ENCODE measurements around the gene ANKRD39.

The ANKRD39 gene

DNA sequence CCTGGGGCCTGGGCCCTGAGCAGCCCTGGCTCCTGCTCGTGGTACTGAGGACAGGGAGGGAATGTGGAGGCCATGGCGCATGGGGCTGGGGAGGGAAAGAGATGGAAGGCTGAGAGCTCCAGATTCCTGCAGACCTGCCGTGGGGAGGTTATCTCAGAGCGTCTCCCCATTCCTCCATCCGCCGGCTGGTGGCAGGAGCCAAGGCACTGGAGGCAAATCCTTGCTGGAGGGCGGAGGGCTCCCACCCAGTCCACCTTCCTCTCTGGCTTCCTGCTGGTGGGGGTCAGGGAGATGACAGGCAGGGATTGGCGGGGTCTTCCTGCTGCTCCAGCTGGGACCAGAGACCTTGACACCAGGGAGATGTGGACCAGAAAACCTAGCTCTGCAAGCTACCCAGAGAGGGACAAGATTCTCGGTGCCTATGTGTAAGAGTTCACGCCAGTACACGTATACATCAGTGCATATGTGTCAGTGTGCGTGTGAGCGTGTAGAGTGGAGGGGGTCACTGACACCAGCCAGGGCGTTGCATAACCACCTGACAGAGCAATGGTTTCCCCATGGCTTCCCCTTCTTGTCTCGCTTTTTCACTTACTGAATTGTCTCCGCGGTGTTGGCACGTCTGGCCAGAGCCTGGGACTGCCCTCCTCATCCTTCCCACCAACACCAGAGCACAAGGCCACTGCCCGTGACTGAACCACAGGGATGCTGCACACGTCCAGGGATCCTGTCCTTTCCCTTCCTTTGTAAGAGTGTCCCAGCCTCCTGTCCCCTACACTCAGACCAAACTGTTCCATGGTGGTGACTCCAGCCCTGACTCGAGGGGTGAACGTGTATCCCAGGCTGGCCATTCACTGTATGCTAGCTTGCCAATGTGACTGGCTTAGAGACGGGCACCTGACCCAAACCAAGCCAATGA lies 27.9 kb upstream of the ANKRD39 start:
- no peak for DNase-seq

DNA sequence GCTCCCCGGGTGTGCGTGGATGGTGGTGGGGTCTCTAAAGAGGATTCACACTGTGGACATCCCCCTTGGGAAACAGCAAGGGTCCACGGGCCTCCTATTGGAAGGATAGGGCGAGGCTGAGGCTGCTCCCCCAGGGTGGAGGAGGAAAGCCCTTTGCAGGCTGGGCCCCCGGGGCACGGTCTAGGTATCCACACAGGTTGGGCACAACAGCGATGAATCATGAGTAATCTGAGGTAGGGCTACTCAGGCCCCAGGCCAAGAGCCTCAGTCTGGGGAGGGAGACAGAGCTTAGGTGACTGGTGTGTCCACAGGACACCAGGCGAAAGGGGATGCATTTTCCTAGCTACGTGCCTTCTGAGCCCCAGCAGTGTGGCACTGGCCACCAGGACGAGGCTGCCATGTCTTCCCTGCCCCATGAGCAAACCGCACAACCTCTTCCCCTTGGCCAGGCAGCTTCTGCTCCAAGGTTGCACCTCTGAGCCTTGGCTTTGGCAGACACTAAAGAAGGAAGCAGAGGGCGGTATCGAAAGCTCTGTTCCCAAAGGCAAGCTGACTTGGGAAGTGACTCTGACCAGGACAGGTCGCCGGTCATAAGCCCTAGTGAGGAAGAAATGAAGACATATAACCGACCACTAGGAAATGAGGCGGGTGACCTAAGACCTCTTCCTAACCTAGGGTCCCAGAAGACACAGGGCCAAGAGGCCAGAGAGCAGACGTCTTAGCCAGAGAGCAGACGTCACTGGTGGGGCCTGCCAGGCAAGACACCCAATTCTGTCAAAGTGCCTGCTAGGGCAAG lies 26.7 kb upstream of the ANKRD39 start:
- DNase-seq = no peak

DNA sequence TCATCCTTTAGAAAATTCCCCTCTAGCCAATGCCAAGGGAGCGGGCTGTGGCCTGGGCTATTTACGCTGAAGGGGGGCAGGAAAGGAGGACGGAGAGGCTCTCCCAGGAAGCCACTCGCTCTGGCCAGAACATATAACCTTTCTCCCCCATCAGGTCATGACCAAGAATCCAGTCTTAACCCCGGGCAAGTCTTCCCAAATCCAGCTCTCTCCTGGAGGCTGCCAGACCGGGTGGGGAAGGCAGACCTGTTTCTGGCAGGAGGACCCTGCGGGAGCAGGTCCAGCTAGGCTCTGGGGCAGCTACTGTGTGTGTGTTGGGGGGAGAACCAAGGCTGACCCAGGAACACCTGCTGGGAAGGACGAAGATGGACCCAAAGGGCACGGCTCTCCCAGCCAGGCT lies 25.5 kb upstream of the ANKRD39 start:
- DNase-seq = no peak

DNA sequence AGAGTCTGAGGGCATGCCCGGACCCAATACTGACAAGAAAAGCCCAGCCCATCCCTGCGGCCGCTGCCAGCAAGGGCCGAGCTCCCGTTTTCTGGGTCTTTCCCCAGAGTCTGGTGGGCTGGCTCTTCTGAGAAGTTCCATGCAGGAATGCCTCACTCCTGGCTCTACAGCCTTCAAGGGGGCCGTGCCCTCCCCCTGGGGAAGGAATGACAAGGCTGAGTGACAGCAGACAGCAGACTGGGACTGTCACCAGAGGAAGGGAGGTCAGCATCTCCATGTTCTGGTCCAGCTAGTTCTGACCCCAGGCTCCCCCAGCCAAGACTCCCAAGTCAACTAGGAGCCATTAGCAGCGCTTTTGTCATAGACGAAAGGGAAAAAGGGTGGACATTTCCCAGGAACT lies 25.1 kb upstream of the ANKRD39 start:
- DNase-seq = no peak

DNA sequence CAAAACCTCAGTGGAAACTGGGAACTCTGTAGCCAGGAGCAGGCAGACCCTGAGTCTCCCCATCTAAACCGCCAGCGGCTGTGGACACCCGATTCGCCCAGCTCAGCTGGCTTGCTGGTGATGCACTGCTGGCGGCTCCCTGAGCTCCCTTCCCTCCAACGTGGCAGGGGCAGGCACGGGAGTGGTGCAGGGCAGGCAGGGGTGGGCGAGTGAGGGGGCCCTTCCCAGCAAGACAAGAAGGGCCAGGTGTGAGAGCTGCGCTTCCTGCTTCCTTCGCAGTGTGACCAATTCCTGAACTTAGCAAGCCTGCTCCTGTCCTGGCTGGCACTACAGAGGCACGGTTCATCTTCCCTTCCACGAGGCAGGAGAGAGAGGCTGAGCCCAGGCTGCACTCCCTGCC lies 24.4 kb upstream of the ANKRD39 start:
- no peak for DNase-seq

DNA sequence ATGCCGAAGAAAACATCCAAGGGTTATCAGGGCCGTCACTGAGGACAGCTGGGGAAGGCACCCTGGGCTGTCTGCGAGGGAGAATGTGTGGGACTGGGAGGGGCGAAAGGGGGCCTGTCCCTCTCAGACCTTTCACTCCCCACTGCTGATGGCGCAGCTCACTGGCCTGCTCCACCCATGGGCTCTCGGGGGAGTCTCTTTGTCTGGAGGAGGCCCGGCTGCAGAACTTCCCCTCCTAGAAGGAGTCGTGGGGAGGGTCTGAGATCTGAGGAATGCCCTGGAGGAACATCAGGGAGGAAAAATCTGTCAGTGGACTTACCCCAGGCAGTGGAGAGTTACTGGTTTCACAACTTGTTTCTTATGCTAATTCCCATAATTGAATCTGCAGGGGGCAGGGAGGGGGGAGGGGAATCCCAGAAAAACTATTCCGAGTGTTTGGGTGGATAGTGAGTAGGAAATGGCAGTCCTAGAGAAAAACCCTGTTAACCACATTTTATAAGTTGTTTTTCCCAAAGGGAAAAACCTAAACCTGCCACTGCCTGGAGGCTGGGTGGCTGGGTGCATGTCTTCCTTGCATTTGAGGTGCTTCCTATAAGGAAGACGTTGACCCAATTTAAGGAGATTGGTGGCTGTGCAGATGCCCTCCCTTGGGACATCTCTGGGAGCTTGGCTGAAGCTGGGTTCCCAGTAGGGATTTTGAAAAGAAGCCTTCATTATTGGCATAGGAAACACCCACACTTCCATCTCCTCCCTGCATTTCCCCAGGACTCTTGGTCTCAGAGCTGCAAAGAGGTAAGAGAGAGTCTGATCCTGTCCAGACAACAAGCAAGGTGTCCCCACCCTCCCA lies 23.8 kb upstream of the ANKRD39 start:
- DNase-seq = no peak

DNA sequence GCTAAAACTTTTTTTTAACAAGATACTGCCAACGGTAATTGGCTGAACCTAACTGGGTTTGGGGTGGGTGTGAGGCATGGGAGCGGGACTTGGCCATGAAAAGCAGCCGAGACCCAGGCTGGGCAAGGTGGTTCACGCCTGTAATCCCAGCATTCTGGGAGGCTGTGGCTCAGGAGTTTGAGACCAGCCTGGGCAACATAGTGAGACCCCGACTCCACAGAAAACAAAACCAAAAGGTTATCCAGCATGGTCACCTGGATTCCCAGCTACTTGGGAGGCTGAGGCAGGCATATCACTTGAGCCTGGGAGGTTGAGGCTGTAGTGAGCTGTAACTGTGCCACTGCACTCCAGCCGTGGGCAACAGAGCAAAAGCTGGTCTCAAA lies 23.1 kb upstream of the ANKRD39 start:
- DNase-seq = no peak

DNA sequence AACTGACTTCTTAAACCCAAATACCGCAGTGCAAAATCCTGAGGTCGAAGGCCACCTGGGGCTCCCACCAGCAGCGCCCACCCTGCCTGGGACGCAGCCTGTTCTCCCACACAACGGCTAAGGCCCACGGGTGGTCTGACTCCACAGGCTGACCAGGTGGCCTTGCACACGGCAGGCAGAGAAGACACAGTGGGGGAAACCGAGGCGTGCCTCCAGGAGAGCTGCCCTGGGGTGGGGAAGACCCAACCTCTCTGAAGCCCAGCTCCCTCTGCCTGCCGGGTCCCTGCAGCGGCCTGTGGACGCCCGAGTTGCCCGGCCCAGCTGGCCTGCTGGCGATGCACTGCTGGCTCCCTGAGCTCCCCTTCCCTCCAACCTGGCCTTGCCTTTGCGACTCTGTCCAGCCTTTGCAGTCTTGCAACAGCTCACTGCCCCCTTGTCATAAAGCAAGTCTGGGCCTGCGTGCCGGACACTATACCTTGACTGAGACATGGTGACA lies 21.8 kb upstream of the ANKRD39 start:
- DNase-seq = no peak

DNA sequence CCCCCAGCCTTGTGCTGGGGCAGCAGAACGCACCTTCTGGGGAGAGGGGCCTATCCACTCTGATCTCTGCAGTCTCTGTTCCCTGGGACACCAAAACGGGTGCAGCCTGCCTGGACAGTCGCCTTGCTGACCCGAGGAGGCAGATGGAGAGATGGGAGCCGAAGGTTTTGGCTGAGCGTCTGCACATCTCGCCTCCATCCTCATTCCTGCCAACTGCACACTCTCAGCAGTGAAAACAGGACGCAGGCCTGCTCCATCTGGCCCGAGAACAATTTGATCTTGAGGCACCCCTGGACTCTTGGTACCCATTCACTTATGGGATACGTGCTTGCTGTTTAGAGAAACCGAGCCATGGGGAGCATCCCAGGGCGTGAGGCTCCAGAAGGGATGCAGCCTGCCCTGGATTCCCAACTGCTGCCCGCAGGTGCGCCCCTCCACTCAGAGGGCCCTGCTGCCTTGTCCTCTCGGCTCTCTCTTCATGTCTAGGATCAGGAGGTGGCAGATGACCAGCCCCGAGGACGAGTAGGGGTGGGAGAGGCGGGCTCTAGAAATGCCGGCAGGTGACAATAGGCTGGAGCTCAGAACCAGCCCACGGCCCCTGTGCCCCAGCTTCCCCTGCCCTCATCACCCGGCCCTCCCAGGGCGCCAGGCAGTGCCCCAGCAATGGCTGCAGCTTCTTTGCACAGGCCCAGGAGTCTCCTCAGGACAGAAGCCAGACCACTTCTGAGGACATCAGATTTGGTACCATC lies 21.2 kb upstream of the ANKRD39 start:
- DNase-seq = no peak

DNA sequence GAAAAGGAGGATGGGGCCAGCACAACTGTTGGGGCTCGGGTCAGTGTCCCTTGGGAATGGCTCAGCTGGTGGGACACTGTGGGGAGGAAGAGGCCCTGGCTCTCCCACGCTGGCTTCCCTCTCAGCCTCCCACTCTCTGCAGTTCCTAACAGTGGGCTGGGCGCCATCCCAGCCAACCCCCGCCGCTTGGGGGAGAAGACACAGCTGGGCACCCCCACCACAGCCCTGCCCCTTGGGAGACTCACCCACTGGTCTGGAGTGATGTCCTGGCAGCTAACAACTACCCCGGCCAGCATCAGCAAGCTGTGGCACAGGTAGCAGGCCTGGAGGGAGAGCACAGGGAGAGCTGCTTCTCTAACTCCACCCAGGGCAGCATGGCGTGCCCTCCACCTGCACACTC lies 20.4 kb upstream of the ANKRD39 start:
- DNase-seq = no peak

DNA sequence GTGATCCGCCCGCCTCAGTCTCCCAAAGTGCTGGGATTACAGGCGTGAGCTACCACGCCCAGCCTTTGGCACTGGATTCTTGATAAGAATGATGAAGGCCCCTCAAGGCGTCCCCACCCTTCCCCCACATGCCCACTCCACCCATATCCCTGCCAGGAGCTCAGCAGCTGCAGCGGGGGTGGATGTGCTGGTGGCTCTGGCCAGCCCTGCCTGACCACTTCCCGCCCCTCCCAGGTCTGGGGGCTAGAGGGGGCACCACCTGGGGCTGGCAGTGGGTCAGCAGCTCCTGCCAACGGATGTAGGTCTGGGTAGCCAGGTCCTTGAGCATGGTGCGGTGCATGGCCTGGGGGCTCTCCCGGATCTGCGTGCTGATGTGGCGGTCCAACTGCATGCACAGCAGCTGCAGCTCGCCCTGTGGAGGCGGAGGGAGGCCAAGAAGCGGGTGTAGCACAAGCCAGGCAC lies 19.8 kb upstream of the ANKRD39 start:
- no peak for DNase-seq

DNA sequence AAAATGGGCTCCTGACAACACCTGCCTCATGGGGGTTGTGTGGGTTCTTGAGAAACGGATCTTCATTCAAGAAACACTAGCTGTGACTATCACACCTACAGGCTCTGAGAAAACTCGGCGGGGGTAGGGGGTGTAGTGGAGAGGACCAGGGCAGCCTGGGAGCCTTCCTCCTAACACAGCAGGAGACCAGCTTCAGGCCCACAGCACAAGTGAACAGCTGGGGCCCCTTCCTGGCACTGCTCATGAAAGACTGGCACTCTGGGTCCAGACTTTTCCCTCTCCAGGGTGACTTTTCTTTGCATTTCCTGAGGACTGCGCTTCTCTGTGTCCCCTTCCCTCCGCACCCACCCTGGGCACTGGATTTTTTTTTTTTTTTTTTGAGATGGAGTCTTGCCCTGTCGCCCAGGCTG lies 19.2 kb upstream of the ANKRD39 start:
- no peak for DNase-seq

DNA sequence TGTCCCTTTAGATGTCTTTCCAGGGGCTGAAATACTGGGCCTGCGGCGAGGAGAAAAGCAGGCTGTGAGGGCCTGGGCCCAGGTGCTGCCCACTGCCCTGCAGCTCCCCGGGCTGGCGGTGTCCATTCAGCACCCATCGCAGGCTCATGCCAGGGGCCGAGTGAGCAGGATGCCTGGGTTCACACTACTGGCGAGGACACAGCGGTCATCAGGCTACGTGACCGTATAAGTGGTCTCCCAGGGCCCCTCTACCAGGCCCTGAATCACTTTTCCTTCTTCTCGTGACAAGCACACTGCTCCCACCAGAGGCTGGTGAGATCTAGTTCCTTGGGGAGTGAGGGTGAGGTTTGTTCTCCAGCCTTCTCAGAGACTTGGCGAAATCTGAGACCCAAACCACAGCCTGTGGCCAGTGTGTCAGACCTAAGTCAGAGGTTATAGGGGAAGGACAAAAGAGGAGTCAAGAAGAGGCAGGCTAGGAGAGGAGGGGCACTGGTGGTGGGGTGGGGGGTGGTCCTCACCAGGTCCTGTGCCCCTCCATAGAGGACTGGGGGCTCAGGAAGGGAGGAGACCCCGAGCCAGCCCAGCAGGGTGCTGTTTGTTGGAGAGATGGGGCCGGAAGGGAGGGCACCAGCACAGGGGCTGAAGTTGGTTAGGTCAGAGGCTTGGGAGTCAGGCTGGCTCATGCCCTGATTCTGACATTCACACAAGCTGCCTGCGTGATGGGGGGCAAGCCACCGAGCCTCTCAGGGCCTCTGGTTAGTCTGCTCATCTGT lies 18.6 kb upstream of the ANKRD39 start:
- DNase-seq = no peak

DNA sequence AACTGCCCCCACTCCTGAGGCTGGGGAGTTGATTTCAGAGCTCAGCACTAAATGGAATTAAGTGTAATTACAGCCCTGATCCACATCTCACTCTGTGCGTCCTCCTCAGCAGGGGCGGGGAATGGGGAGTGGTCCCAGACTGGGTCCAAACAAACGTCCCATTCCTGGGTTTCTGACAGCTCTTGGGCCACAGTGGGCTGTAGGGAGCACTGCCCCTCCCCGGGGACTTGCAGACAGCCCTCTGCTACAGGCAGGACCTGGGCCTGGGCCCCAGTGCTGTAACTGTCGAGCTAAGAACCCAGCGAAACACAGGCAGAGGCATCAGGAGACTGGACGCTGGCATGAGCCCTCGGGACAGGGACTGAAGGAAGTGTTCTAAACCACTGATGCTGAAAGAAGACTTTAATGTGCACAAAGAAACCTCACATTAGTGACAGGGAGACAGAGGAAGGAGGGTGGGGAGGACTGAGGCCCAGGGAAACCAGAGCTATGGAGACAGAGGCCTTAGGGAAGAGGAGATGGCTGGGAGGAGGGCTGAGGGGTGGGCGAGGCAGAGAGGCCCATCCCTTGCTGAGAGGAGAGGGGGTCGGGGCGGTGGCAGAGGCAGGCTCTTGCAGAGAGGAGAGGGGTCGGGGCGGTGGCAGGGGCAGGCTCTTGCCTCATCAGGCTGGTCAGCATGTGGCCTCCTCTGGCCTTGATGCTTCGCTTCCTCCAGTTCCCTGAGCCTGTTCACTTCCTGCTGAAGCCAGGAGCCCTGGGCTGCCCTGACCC lies 17.9 kb upstream of the ANKRD39 start:
- no peak for DNase-seq

DNA sequence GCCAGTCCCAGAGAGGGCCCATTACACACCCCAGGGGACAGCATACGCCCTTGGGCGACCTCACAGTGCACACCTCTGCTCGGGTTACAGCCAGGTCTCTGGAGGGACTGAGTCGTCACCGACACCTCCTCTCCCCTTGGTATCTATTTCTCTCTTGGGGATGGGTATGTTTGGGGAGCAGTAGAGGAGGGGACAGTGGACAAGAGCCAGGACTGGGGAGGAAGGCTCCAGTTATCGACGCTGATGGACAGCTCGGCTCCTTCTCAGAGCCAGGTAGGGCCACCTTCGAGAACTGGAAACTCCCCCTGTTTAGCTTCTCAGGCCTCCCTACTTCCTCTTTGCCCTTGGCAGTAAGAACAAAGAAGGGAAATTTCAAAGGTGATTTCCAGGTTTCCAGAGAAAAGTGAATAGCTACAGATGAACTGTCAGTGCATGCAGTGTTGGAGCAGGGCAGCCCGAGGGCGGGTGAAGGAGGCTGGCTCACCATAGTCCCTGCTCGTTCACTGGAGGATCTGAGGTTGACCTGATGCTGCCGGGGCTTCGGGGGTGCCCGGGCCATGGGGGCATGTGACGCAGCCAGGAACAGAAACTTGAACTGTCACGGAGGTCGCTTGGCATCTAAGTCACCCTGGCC lies 16.5 kb upstream of the ANKRD39 start:
- DNase-seq = no peak

DNA sequence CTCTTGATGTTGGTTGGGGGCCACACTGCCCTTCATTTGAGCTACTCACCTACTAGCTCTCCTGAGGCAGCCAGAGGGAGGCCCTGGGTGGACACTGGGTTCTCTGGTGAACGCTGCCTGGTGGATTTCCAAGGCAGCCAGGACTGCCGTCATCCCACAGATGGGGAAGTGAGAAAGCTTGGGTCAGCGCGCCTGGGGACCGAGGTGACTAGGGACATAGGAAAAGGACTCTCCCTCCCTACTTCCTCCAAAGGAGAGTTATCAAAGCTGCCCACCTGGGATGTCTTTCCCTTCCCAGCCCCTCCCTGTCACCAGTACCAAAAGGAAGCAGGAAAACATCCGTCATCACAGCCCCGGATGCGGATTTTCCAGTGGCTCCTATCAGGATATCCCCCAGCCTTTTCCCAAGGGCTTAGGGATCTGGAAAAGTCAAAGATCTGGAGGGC lies 15.9 kb upstream of the ANKRD39 start:
- DNase-seq = no peak

DNA sequence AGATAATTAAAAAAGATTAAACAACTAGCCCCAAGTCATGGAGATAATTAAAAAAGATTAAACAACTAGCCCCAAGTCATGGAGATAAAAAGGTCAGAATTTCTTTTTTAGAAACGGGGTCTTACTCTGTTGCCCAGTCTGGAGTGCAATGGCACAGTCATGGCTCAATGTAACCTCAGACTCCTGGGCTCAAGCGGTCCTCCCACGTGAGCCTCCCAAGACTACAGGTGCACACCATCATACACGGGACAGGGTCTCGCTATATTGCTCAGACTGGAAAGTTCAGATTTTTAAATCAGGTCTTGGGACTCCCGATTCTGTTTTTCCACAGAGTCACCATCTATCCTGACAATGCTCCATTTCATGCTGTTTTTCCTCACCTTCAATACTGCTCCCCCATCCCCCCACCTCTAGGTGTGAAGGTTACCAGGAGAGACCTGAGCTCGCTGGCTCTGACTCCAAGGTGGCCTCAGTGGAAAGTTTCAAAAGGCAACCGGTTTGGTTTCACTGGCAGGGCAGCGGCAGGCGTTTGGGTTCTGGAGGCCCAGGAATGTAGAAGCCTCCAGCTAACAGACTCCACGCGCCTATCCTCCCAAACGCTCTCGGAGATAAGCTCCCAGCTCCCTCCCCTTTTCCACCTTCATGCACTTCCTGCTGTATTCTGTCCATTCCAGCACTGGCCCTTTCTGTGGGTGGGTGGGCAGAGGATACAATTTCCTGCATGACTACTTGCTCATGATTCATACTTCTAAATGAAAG lies 15.0 kb upstream of the ANKRD39 start:
- DNase-seq = no peak

DNA sequence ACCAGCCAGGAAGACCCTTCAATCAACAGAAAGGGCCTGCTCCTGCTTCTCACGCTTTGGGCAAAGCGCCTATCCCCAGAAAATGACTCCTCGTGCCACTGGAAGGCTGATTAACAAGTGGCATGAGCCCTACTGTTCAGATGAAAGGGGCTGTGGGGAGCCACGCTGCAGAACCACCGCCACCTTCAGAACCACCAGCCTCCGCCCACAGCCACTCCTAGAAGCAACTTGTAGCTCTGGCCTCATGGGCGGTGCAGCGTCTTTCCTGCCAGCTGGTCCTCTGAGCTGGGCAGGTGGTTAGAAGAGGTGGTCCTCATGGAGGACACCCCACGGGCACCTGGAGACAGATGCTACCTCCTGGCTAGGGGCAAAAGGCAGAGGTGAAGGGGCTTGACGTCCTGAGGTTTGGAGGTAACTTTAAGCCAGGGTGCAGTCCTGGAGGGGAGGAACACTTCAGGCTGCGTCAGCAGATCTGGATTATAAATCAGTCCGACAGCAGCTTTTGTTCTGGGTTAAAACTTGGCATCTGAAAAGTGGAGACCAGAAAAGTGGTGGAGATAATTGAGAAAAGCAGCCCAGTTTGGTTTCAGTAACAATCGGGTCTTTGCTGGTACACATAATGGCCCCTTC lies 12.9 kb upstream of the ANKRD39 start:
- DNase-seq = no peak

Data from NCI-H526 treated with DMSO at 0.1 percent for 48 hours (cell line).